ENCODE results near the gene MED15.
A peak's percentile ranks its signal among the peaks of the same experiment; 100 is the strongest.
"Not testable (repeated sequence)": the region's sequence is repeated elsewhere in the genome, so short reads cannot be mapped to it uniquely, and the experiment has no call there.

Gene MED15, protein sequence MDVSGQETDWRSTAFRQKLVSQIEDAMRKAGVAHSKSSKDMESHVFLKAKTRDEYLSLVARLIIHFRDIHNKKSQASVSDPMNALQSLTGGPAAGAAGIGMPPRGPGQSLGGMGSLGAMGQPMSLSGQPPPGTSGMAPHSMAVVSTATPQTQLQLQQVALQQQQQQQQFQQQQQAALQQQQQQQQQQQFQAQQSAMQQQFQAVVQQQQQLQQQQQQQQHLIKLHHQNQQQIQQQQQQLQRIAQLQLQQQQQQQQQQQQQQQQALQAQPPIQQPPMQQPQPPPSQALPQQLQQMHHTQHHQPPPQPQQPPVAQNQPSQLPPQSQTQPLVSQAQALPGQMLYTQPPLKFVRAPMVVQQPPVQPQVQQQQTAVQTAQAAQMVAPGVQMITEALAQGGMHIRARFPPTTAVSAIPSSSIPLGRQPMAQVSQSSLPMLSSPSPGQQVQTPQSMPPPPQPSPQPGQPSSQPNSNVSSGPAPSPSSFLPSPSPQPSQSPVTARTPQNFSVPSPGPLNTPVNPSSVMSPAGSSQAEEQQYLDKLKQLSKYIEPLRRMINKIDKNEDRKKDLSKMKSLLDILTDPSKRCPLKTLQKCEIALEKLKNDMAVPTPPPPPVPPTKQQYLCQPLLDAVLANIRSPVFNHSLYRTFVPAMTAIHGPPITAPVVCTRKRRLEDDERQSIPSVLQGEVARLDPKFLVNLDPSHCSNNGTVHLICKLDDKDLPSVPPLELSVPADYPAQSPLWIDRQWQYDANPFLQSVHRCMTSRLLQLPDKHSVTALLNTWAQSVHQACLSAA

DNA sequence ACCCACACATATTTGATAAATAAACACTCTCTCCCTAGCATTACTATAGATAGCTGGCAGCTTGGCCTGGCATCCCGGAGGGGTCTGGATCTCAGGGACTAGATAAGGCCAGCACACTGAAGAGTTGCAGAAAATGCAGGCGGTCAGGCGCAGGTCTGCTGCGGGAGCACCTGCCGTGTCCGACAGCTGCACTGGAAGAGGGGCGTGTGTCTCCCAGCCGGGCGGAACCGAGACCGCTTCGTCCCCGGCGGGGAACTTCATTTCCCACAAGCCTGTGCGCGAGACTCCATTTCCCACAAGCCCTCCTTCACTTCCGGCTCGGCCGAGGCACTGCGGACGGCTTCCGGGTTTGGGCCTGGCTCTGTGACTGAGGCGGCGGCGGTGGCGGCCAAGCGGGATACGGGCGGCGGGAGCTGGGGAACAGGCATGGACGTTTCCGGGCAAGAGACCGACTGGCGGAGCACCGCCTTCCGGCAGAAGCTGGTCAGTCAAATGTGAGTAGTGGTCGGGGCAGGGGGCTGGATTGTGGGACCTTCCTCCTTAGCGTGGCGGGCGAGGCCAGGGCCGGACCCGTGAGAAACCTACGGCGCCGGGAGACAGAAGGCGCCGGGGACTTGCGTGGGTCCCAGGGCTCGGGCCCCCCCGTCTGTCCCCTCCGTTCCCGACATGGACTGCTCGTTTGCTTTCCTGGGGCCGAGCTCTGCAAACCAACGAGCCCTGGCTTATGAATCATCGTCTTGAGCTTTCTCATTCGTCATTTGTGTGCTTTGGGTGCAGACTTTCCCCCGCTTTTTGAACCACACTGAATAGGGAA is at the start of gene MED15:
Gene MED15 (plus strand): TSS at position 358 of the 814 bp plus-strand sequence. CDS start 69 bp downstream, at position 427.
- DNase-seq (ENCODE audit: low read depth, low spot score): peak; percentile 84

DNA sequence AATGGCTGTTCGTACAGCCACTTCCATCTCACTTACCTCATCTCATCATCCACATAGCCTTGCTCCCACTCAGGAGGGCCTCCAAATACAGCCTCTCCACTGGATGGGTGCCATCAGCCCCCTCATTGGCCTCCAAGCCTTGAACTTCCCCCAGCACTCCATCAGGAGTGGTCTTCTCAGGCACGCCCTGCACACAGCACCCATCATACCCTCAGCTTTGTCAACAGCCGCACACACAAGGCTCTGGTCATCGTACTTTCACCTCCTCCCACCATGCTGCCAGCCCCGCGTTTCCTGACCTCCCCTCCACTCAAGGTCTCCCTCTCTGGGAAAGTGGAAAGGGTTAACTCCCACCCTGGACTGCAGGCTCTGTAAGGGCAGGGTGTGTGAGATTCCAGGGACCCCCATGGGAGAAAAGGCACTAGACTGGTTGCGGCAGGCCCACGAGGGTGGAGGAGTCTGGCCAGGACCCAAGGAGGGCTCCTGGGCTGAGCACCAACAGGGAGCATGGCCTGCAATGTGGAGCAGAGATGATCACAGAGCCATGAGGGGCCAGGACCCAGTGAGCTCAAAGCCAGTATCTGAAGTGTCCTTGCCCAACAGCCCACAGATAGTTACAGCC is 48.8 kb upstream of the MED15 start:
- no peak for DNase-seq (ENCODE audit: low read depth, low spot score)

DNA sequence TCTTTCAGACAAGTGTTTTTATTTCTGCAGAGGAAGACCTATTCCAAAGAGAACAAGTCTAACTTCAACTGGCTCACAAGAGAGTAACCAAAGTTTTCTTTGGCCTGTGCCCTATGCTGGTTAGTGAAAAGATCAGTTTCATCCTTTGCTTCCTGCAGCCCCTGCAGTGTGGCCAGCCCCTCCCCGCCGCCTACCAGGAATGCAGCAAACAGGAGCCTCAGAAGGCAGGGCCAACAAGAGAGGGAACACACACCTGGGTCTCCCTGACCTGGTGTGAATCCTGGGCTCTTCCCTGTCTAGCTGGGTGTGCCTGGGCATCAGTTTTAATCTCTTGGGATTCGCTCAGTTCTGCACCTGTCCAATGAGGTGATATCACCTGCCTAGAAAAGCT is 48.3 kb upstream of the MED15 start:
- no peak for DNase-seq (ENCODE audit: low read depth, low spot score)

DNA sequence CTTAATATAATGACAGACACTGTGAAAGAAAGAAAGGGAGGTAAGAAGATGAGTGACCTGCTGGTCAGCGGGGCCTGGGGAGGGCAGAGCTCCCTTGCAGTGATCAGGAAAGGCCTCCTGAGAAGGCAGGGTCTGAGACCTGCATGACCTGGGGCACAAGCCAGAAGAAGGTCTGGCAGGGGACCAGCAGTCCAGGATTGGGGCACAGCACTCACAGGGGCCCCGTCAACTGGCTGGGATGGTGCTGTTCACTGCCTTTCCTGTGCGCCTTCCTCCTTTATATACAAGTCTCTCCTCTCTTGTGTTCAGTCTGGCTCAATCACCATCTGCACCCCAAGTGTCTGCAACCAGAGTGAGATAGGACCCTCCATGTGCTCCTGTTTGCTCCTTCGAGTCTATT is 47.5 kb upstream of the MED15 start:
- no peak for DNase-seq (ENCODE audit: low read depth, low spot score)

DNA sequence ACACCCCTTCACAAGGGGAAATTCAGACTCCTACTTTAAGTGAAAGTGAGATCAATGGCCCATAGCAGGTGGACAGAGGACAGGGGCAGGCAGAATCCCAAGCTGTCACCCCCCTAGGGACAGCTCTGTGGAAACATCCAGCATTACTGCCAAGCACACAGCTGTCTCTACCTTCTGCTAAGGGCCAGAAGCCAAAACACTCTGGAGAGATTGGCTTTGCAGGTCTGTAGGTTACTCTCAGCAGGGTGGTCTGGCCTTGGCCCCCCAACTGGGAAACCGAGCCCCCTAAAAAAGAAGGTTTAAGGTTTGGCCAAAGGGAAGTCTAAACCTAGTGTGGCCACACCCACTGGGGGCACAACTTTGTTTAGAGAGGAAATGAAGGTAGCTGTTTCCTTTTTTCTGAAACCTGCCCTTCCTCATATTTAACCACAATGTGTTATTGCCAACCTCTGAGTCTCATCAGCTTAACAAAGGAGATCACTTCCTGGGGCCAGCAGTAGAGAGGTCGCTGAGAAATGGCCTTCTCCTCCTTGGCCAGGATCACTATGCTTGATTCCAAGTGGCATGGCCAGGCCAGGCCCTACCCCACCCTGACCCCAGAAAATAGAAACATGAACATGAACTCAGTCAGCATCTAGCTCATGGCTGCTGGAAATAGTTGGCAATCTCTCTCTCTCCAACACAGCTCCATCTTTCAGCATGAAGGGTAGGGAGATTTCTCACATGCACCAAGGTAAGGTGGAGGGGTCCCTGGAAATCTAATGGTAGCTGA is 43.9 kb upstream of the MED15 start:
- DNase-seq (ENCODE audit: low read depth, low spot score): no peak

DNA sequence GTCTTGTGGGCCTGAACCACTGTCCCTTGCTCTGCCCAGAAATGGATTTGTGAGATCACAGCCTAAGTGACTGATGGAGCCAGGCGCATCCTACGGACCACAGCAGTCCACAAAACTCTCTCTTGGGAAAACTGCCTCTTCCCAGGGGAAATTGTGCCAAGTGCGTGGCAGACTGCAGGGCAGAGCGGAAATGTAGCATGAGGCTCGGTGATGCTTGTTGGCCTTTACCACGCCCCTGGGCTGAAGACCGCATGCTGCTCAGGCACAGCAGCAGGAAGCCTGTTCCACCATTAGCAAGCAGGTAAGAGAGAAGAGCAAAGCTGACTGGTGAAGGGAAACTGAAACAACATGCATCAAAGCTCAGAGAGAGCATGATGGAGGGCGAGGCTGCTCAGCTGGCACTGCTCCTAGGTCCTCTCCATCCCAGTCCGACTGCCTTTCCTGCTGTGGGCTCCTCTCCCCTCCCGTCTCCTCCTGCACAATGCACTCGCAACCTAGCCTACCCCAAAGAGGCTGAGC is 43.3 kb upstream of the MED15 start:
- DNase-seq (ENCODE audit: low read depth, low spot score): peak; percentile 15

DNA sequence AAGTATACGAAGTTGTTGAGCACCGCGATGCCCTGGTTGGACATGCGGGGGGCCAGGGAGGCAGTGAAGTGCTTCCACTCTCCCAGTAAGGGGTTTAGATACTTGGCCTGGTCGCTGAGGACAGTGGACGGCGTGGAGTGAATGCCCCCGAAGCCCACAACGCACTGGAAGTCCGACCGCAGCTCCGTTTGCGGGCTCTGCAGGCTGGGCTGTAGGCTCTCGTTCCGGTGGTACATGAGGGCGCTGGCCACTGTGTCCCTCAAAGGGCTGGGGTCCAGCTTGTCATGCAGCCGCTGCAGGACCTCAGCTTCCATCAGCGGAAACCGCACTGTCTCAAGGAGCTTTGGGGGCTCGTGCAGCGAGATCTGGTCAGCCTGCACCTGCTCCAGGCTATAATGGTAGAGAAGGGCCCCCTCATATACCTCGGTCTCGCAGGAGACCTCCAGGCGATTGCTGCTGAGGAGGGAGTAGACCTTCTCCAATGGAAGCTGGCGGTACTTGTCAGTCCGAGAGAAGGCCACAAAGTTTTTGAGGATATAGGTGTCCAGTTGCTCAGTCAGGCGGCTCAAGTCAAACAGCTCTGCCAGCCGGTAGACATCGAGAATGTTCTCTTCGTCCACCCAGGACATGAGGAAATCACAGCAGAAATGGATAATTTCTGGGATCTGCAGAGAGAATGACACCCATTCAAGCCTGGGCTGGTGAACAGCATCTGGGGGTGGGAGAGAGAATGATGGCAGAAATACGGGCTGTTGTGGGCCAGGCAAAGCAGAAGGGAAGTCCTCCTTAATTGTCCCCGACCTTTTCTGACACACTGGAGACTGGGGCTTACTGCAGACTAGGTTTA is 42.3 kb upstream of the MED15 start:
- no peak for DNase-seq (ENCODE audit: low read depth, low spot score)

DNA sequence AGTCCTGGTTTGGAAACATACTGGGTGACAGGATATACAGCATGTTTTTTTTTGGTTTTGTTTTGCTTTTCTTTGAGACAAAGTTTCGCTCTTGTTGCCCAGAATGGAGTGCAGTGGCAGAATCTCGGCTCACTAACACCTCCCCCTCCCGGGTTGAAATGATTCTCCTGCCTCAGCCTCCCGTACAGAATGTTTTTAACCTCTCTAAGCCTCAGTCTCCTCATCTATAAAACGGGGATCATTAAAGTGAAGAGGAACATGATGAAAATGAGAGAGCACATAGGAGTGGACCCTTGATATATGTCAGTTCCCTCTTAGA is 41.7 kb upstream of the MED15 start:
- no peak for DNase-seq (ENCODE audit: low read depth, low spot score)

DNA sequence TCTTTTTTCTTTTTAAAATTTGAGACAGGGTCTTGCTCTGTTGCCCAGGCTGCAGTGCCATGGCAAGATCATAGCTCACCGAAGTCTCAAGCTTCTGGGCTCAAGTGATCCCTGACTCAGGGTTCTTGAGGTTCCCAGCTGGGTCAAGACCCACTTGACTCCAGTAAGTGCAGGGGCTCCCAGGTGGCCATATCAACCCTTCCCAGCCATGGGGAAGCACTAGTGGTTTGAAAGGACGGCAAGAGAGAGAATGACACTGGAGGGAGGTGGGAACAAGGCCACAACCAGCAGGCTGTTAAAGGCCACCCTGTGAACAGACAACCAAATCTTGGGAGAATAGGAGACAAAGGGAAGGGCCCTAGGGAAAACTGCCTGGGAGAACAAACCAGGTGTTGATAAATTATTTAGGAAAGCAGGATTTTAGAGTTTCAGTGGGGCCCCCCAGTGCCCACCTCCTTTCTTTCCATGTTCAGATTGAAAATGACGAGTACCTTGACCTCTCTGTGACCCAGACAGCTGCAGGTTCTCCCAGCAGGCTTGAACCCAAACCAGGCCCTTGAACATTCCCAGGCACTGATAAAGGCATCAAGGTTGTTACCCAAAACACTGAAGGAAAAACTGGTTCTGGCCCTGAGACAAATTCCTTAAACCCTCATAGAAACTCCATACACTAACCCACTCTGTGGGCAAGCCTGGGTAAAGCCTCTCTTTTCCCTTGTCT is 40.6 kb upstream of the MED15 start:
- DNase-seq (ENCODE audit: low read depth, low spot score): no peak

DNA sequence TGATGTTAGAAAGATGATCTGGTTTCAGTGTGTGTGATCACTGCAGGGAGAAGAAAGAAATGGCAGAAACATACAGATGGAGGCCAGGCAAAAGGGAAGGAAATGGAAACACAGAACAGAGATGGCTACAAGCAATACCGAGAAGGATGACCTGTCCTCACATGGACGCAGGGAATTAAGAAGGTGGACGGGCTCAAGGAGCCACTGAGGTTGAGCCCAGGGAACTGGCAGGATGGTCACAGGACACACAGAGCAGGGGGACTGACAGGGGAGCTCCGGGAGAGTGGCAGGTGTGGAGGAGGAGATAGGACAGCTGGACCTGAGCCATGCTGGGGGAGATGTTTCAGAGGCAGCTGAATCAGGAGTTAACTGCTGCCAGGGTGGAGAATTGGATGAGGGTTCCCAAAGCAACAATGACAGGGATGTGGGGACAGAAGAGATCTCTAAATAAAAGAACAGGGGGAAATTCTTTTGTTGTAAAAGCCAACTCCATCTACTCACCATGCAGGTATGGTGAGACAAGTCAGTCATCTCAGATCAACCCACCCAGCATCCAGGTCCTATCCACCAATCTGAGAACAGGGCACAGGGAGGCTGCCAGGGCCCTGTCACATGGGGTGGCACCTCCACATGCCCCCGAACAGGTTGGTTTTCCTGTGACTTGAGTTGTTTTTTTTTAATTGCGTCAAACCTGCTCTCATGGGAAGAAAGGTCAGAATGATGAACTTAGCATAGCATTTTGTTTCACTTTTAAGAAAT is 38.1 kb upstream of the MED15 start:
- no peak for DNase-seq (ENCODE audit: low read depth, low spot score)

DNA sequence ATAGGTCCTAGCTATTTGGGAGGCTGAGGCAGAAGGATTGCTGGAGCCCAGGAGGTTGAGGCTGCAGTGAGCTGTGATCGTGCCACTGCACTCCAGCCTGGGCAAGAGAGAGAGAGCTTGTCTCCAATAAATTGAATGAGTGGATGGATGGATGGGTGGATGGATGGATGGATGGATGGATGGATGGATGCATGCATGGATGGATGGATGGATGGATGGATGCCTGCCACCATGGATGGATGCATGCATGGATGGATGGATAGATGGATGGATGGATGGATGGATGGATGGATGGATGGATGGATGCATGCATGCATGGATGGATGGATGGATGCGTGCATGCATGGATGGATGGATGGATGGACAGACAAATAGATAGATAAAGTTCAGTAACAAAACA is 36.9 kb upstream of the MED15 start:
- not testable (repeated sequence) for DNase-seq (ENCODE audit: low read depth, low spot score)

DNA sequence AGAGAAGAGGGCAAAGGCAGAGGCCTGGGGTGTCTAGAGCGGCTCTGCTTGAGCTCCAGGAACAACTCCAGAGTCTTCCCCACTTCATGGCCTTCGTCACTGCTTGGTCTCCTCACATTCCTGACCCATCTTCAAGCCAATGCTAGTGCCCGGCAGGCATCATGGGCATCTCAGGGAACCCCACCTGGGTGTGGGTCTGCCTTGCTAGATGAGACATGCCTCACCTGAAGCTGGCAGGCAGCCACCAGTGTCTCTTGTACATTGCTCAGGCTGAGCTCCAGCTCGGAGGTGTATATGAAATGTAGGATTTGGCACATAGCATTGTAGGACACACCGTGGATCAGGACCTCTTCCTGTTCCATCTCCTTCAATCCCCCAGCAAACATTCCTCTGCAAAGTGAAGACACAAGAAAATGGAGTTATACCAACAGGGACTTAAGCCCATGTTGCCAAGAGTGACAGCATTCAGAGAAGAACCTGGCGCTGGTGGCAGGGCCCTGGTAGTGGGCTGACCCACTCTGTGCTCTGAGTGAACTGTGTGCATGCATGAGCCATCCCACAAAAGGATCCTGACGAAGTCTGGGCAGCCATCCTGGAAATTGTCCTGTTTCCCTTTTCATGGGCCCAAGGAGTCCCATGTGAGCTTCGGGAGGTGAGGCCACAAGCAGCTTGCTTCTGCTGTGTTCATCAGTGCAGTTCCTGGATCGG is 36.1 kb upstream of the MED15 start:
- DNase-seq (ENCODE audit: low read depth, low spot score): no peak

DNA sequence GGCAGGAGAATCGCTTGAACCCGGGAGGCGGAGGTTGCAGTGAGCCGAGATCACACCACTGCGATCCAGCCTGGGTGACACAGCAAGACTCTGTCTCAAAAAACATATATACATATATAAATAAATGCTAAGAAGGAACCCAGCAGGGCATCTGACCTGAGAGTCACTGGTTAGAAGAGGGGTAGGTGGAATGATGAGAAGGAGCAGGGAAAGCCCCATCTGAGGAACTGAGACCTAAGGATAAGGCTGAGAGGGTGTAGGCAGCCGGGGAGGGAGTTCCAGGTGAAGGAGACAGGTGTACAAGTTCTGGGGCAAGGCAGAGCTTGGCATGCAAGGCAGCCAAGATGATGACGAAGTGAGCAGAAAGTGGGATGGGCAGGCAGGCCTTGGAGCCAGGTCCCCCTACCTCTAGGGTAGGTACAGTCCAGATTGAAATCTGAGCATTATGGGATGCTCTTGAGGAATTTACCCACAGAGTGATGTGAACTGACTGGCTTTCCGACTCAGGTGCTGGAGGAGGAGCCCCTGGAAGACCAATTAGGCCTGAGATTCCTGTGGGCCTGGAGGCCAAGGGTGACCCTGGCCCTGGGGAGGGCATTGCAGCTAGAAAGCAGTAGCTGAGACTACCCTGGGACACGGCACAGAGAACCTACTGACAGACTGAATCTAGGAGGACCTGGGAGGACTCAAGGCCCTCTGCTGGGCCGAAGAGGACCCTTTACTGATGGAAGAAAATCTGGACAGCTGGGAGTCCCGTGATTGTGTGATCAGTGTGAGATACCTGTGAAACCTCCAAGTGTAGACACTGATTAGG is 34.6 kb upstream of the MED15 start:
- no peak for DNase-seq (ENCODE audit: low read depth, low spot score)

DNA sequence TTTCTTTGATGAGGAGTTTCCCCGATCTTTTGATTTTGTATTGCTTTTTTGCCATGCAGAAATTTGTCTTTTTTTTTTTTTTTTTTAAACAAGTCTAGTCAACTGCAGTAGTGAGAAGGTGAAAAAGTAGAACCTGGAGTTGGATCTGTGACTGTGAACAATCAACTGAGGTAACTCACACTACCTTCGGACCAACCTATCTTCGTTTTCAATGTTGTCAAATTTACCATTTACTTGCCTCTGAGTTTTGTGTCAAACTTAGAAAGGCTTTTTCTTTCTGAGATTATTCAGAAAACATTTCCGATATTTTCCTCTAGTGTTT is 32.3 kb upstream of the MED15 start:
- no peak for DNase-seq (ENCODE audit: low read depth, low spot score)

DNA sequence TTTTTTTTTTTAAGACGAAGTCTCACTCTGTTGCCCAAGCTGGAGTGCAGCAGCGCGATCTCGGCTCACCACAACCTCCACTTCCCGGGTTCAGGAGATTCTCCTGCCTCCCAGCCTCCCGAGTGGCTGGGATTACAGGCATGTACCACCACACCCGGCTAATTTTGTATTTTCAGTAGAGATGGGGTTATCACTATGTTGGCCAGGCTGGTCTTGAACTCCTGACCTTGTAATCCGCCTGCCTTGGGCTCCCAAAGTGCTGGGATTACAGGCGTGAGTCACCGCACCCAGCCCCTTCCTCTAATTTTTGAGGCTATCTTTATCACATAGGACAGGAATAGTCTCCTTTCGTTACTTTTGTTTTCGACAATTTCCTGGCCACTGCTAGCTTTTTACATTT is 31.8 kb upstream of the MED15 start:
- DNase-seq (ENCODE audit: low read depth, low spot score): not testable (repeated sequence)

DNA sequence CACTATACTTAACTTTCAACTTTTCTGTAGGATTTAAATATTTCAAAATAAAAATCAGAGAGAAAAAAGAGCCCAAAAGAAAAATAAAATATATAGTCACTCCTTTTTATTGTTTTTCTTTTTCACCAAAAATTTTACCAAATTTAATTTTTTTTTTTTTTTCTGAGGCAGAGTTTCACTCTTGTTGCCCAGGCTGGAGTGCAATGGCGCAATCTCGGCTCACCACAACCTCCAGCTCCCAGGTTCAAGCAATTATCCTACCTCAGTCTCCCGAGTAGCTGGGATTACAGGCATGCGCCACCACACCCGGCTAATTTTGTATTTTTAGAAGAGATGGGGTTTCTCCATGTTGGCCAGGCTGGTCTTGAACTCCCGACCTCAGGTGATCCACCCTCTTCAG is 29.4 kb upstream of the MED15 start:
- DNase-seq (ENCODE audit: low read depth, low spot score): not testable (repeated sequence)

DNA sequence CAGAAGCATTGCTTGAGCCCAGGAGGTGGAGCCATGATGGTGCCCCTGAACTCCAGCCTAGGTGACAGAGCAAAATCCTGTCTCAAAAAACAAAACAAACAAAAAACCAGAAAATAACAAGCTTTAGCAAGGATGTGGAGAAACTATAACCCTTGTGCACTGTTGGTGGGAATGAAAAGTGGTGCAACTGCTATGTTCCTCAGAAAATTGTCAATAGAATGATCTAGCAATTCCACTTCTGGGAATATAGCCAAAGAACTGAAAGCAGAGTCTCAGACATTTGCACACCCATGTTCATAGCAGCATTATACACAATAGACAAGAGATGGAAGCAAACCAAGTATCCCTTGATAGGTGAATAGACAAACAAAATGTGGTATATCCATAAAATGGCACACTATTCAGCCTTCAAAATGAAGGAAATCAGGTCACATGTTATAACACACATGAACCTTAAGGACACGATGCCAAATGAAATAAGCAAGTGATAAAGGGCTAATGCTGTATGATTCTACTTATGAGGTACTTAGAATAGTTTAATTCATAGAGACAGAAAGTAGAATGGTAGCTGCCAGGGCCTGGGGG is 27.7 kb upstream of the MED15 start:
- DNase-seq (ENCODE audit: low read depth, low spot score): no peak

Data from activated naive CD8-positive, alpha-beta T cell treated with anti-CD3 and anti-CD28 coated beads, Interleukin-2, amount 50 U/mL, for 16 hours (primary cell).